Type B pancreatic cell (in vitro differentiated cells): ENCODE data around the gene ZNF33B. TPM values are rescaled to one million over a fixed set of nuclear protein-coding genes. Genes with fewer than 3 reads are reported as not detected.

Experiments
- DNase-seq: peaks from one replicate; pipeline ENCODE4 v3.0.0; 2021; ENCODE audit warnings: mixed read lengths; ENCODE audit not compliant: unreplicated experiment; ENCODE audit errors: extremely low spot score
- H3K27ac Mint-ChIP-seq: 2 replicates; pipeline ENCODE4 v1.8.0; 2021; ENCODE audit warnings: mild to moderate bottlenecking, mixed read lengths
- H3K27me3 Mint-ChIP-seq: 2 replicates; pipeline ENCODE4 v1.8.0; 2021; ENCODE audit warnings: mixed read lengths
- H3K36me3 Mint-ChIP-seq: 2 replicates; pipeline ENCODE4 v1.8.0; 2021; ENCODE audit warnings: mixed read lengths
- H3K4me1 Mint-ChIP-seq: one replicate; pipeline ENCODE4 v1.8.0; 2021; ENCODE audit warnings: mixed read lengths; ENCODE audit not compliant: unreplicated experiment
- H3K4me3 Mint-ChIP-seq: 2 replicates; pipeline ENCODE4 v1.8.0; 2021; ENCODE audit warnings: mild to moderate bottlenecking, mixed read lengths
- H3K9me3 Mint-ChIP-seq: 2 replicates; pipeline ENCODE4 v1.8.0; 2021; ENCODE audit warnings: mixed read lengths
- CTCF ChIP-seq: fragments of 200-600 bp; sonication (generic); conservative IDR thresholded peaks from 2 replicates; pipeline ENCODE4 v1.5.0; 2021; ENCODE audit warnings: antibody characterized with exemption, mild to moderate bottlenecking
- total RNA-seq: library from RNA; stranded (reverse); gene quantifications from 2 replicates; pipeline ENCODE4 v1.2.1, GENCODE V29; 2021; ENCODE audit warnings: low replicate concordance

Gene ZNF33B
- total RNA-seq, 1 donor from 2014 or later = 39.3 TPM

DNA sequence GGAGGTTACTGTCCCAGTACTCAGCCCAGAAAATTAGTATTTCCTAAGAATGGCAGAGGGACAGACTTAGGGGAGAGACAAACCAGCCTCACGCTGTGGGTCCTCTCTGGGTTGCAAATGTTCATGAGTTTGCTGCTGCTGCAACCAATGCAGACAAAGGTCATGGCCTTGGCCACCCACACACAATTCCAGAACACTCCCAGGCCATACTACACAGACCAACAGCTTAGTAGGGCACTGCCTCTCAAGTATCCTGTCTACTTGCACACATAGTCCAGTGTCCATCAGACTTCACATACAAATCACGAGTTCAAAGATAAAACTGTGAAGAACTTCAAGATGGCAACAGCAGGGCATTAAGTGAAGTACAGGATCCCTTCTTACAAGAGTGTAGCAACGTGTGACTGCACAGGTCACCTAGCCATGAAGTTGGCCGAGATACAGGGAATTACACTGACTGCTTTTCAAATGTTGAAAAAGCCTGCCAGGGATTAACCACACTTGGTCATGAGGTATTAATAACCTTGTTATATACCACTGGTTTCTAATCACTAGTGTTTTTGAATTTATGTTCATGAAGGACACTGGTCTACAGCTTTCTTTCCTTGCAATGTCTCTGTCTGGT is 40.0 kb downstream of the ZNF33B start:
- H3K4me1 Mint-ChIP-seq = no peaks in the 10 kb centered on the region
- DNase-seq = no peak
- no peak overlapping the region for H3K4me3 Mint-ChIP-seq
- H3K27me3 Mint-ChIP-seq = no peaks in the 10 kb centered on the region
- no peak for TF ChIP-seq CTCF
- no peak overlapping the region for H3K27ac Mint-ChIP-seq
- H3K9me3 Mint-ChIP-seq = peaks cover 21% of the 10 kb centered on the region
- peaks cover 66% of the 10 kb centered on the region for H3K36me3 Mint-ChIP-seq

- Mint-ChIP-seq H3K27me3 (no peaks in the 10 kb centered on the region), H3K9me3 (peaks cover 36% of the 10 kb centered on the region), H3K4me3 (no peak overlapping the region), H3K4me1 (no peaks in the 10 kb centered on the region), H3K27ac (no peak overlapping the region), H3K36me3 (peaks cover 74% of the 10 kb centered on the region)
- DNase-seq = no peak
- TF ChIP-seq CTCF = no peak
Observed at GRCh38 chr10:42596196-42596595, 42.2 kb downstream of the ZNF33B start.

GRCh38 chr10:42594246-42594650 is 44.1 kb downstream of the ZNF33B start:
- no peak for DNase-seq
- H3K36me3 Mint-ChIP-seq = peaks cover 75% of the 10 kb centered on the region
- TF ChIP-seq CTCF = no peak
- no peaks in the 10 kb centered on the region for H3K27me3 Mint-ChIP-seq
- H3K4me3 Mint-ChIP-seq = no peak overlapping the region
- H3K4me1 Mint-ChIP-seq = no peaks in the 10 kb centered on the region
- no peak overlapping the region for H3K27ac Mint-ChIP-seq
- peaks cover 40% of the 10 kb centered on the region for H3K9me3 Mint-ChIP-seq

GRCh38 chr10:42593284-42593683 is 45.1 kb downstream of the ZNF33B start:
- H3K27me3 Mint-ChIP-seq = no peaks in the 10 kb centered on the region
- H3K27ac Mint-ChIP-seq = no peak overlapping the region
- no peaks in the 10 kb centered on the region for H3K4me1 Mint-ChIP-seq
- no peak for TF ChIP-seq CTCF
- DNase-seq = no peak
- no peak overlapping the region for H3K4me3 Mint-ChIP-seq
- peaks cover 74% of the 10 kb centered on the region for H3K36me3 Mint-ChIP-seq
- H3K9me3 Mint-ChIP-seq = peaks cover 43% of the 10 kb centered on the region

DNA sequence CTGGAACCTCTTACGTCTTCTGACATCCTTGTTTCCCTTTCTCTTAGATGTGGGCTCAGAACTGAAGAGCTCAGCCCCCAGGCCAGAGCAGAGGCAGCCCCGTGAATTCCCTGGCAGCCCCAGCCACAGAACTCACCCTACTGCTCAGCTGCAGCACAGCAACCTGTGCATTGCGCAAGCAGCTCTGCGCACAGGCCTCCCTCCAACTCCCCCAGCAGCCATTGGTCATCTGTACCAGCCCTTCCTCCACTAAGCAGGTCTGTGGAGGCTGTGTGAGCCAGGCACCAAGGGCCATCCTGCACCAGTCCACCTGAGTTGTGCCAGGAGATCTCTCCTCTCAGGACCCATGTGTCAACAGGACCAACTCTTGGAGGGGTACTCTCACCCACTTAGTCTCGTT is 54.5 kb downstream of the ZNF33B start:
- peaks cover 28% of the 10 kb centered on the region for H3K36me3 Mint-ChIP-seq
- no peak for TF ChIP-seq CTCF
- H3K4me3 Mint-ChIP-seq = no peak overlapping the region
- no peak overlapping the region for H3K27ac Mint-ChIP-seq
- H3K27me3 Mint-ChIP-seq = no peaks in the 10 kb centered on the region
- no peak for DNase-seq
- no peaks in the 10 kb centered on the region for H3K4me1 Mint-ChIP-seq
- peaks cover 17% of the 10 kb centered on the region for H3K9me3 Mint-ChIP-seq

DNA sequence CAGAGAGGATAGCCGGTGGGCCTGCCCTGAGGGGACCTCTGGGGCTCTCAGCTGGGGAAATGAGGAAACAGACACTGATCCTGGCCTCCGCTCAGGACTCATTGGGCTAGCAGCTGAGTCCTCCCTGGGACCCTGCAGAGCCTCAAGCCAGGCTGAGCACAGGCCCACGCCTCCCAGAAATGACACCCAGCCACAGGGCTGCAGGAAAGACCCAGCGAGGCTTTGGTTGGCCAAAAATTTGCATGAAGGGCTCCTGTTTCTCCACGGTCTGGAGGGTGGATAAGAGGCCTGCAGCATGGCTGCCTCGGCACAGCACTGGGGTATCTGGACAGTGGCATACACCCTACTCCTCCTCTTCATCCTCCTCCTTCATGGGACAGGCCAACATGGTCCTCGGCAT is 60.4 kb downstream of the ZNF33B start:
- Mint-ChIP-seq H3K36me3 (peaks cover 3% of the 10 kb centered on the region), H3K27me3 (no peaks in the 10 kb centered on the region), H3K27ac (no peak overlapping the region), H3K4me3 (no peak overlapping the region), H3K9me3 (peaks cover 4% of the 10 kb centered on the region), H3K4me1 (no peaks in the 10 kb centered on the region)
- TF ChIP-seq CTCF = no peak
- no peak for DNase-seq
